Measurements from ENCODE around the gene BEST3. TPM values are rescaled to one million over a fixed set of nuclear protein-coding genes. Genes with fewer than 3 reads are reported as not detected.

The BEST3 gene
- total and polyA plus RNA-seq, 2 donors (not counting 1 experiment from before 2014, with no cell fraction given) = not detected

DNA sequence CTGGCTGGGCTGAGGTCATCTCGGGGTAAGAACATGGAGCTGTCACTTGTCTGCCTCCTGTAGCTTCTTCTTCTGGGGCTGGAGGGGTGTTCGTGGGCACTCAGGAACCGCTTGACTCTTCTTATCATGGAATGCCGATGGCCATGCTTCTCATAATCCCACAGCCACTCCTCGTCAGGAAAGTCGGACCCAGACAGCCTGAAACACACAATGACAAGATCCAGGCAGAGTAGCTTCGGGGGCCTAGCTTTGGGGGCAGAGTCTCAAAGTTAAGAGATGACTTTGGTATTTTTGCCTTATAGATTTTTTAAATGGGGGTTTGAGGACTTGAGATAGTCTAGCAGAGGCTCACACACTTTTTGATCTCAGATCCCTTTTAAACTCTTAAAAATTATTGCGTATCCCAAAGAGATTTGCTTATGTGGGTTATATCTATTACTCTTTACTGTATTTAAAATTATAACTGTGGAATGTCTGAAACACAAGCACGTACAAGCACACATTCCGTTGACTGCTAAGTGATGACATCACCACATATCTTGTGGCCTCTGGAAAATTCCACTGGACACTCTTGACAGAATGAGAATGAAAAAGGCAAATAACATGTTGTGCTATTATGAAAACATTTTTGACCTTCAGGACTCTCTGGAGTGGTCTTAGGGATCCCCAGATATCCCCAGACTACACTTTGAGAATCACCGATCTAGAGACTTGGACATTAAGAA is 43.3 kb downstream of the BEST3 start:
- H3K27ac ChIP-seq (ENCODE audit: low read length in 2 of 2) = no peak overlapping the region
- peaks cover 0 to 2% (median 0%) of the 10 kb centered on the region in 4 experiments for H3K27me3 ChIP-seq (replicated peaks in 1 of 4; ENCODE audit: control extremely low read depth in 1 of 4, control insufficient read depth in 3 of 4, insufficient read depth in 4 of 4, low read length in 3 of 4)
- Mint-ChIP-seq H3K27me3 (peaks cover 29% of the 10 kb centered on the region), H3K4me3 (no peak overlapping the region), H3K4me1 (no peaks in the 10 kb centered on the region), H3K9me3 (ENCODE audit: insufficient read depth) (no peaks in the 10 kb centered on the region), H3K27ac (no peak overlapping the region)
- H3K4me3 ChIP-seq (ENCODE audit: control extremely low read depth in 1 of 5, extremely low read depth in 1 of 5, insufficient read depth in 1 of 5, low read depth in 2 of 5, low read length in 4 of 5) = no peak overlapping the region
- no peak overlapping the region for H2AFZ ChIP-seq (ENCODE audit: insufficient read depth, low read depth, low read length, poor library complexity, severe bottlenecking)
- no peaks in the 10 kb centered on the region for H3K4me1 ChIP-seq (ENCODE audit: control insufficient read depth in 2 of 2, insufficient read depth in 2 of 2, low read length in 2 of 2)
- H3K9me3 ChIP-seq (ENCODE audit: control extremely low read depth in 1 of 3, control insufficient read depth in 2 of 3, insufficient read depth in 1 of 3, low read length in 2 of 3) = no peaks in the 10 kb centered on the region
- no peak overlapping the region for H3K4me2 ChIP-seq (replicated peaks; ENCODE audit: low read depth, low read length, poor library complexity, severe bottlenecking)
- no peak for DNase-seq
- WGBS (ENCODE audit: insufficient coverage) = 95% methylated on average over 3 of the region's 11 CpGs
- H3K36me3 ChIP-seq (replicated peaks in 1 of 2; ENCODE audit: control extremely low read depth in 1 of 2, control insufficient read depth in 1 of 2, extremely low read depth in 1 of 2, insufficient read depth in 2 of 2, low read length in 1 of 2) = no peaks in the 10 kb centered on the region
- ChIA-PET POLR2A (no interaction called here), CTCF (no interaction called here)
- no peaks in the 10 kb centered on the region for H4K20me1 ChIP-seq (ENCODE audit: control insufficient read depth, insufficient read depth, low read length, poor library complexity, severe bottlenecking)
- no peaks in the 10 kb centered on the region for H3K79me2 ChIP-seq (ENCODE audit: control insufficient read depth, insufficient read depth, low read length)
- intact Hi-C loops (cut with micrococcal nuclease) = no loop called here
- TF ChIP-seq CTCF (IDR thresholded peaks at IDR 0.05) = no peak
- no peak for TF ChIP-seq EZH2 (IDR thresholded peaks at IDR 0.05; ENCODE audit: borderline replicate concordance, insufficient read depth, low read depth, low read length, poor library complexity, severe bottlenecking)
- no peak for ATAC-seq (ENCODE audit: low read depth)
- H3K9ac ChIP-seq (ENCODE audit: low read length) = no peak overlapping the region

- no peak overlapping the region for H3K4me2 ChIP-seq (replicated peaks; ENCODE audit: low read depth, low read length, poor library complexity, severe bottlenecking)
- ATAC-seq (ENCODE audit: low read depth) (no peak), DNase-seq (no peak)
- H3K27me3 ChIP-seq (replicated peaks in 1 of 4; ENCODE audit: control extremely low read depth in 1 of 4, control insufficient read depth in 3 of 4, insufficient read depth in 4 of 4, low read length in 3 of 4) = peaks cover 0 to 2% (median 0%) of the 10 kb centered on the region in 4 experiments
- H3K79me2 ChIP-seq (ENCODE audit: control insufficient read depth, insufficient read depth, low read length) = no peaks in the 10 kb centered on the region
- Mint-ChIP-seq H3K4me3 (no peak overlapping the region), H3K9me3 (ENCODE audit: insufficient read depth) (no peaks in the 10 kb centered on the region), H3K27ac (no peak overlapping the region), H3K27me3 (peaks cover 23% of the 10 kb centered on the region), H3K4me1 (no peaks in the 10 kb centered on the region)
- WGBS (ENCODE audit: insufficient coverage) = 93% methylated on average over 6 of the region's 8 CpGs
- intact Hi-C loops (cut with micrococcal nuclease) = no loop called here
- H3K27ac ChIP-seq (ENCODE audit: low read length in 2 of 2) = no peak overlapping the region
- H3K36me3 ChIP-seq (replicated peaks in 1 of 2; ENCODE audit: control extremely low read depth in 1 of 2, control insufficient read depth in 1 of 2, extremely low read depth in 1 of 2, insufficient read depth in 2 of 2, low read length in 1 of 2) = no peaks in the 10 kb centered on the region
- no peak overlapping the region for H3K9ac ChIP-seq (ENCODE audit: low read length)
- H3K9me3 ChIP-seq (ENCODE audit: control extremely low read depth in 1 of 3, control insufficient read depth in 2 of 3, insufficient read depth in 1 of 3, low read length in 2 of 3) = no peaks in the 10 kb centered on the region
- no peaks in the 10 kb centered on the region for H4K20me1 ChIP-seq (ENCODE audit: control insufficient read depth, insufficient read depth, low read length, poor library complexity, severe bottlenecking)
- ChIA-PET POLR2A (no interaction called here), CTCF (interaction anchor here (3.4 kb wide), 1 partner anchor 14 kb away, joined by 17 read pairs; no protein-coding TSS in a partner anchor)
- no peak overlapping the region for H3K4me3 ChIP-seq (ENCODE audit: control extremely low read depth in 1 of 5, extremely low read depth in 1 of 5, insufficient read depth in 1 of 5, low read depth in 2 of 5, low read length in 4 of 5)
- no peaks in the 10 kb centered on the region for H3K4me1 ChIP-seq (ENCODE audit: control insufficient read depth in 2 of 2, insufficient read depth in 2 of 2, low read length in 2 of 2)
- no peak overlapping the region for H2AFZ ChIP-seq (ENCODE audit: insufficient read depth, low read depth, low read length, poor library complexity, severe bottlenecking)
- TF ChIP-seq CTCF (IDR thresholded peaks at IDR 0.05) = no peak
- TF ChIP-seq EZH2 (IDR thresholded peaks at IDR 0.05; ENCODE audit: borderline replicate concordance, insufficient read depth, low read depth, low read length, poor library complexity, severe bottlenecking) = no peak
These were observed 45.4 kb downstream of the BEST3 start for GRCh38 chr12:69653703-69654102.
